HG03175 (cell line): Measurements from ENCODE around the gene CHSY1.
"Not testable (repeated sequence)": the region's sequence is repeated elsewhere in the genome, so short reads cannot be mapped to it uniquely, and the experiment has no call there.

Source experiments
- ATAC-seq: cut with Tn5 transposase; IDR thresholded peaks from one replicate; pipeline ENCODE4 v1.9.1; 2021; ENCODE audit warnings: mild to moderate bottlenecking, moderate library complexity; ENCODE audit not compliant: unreplicated experiment

CHSY1 gene

GRCh38 chr15:101138086-101138660 lies 113.7 kb downstream of the CHSY1 start:
- ATAC-seq: no peak

- no peak for ATAC-seq
Observed at GRCh38 chr15:101137312-101137940, 114.4 kb downstream of the CHSY1 start.

GRCh38 chr15:101136381-101137268 lies 115.2 kb downstream of the CHSY1 start:
- no peak for ATAC-seq

DNA sequence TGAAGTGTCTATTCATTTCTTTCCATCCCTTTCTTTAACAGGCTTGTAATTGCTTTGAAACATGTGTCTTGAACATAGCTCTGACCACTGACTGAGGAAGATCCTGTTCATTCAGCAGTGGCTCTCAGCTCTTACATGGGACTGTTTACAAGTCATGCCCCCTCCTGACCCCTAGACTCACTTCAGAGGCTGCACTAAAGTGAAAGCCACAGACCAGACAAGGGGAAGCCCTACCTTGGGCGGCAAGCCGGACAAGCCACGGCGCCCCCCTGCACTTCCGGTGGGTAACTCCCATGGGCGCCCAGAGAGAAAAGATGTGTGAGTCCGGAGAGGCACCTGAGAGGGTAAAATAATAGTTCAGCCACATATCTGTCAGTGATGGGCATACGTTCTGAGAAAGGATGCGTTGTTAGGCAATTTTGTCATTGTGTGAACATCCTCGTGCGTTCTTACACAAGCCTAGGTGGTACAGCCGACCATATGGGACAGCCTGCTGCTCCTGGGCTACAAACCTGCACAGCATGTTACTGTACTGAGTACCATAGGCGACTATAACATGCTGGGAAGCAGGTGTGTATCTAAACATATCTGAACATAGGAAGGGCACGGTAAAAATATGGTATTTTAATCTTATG lies 116.2 kb downstream of the CHSY1 start:
- ATAC-seq: peak; percentile 57

- ATAC-seq: no peak
Observed at GRCh38 chr15:101134780-101135179, 117.1 kb downstream of the CHSY1 start.

GRCh38 chr15:101133751-101134261 lies 118.0 kb downstream of the CHSY1 start:
- ATAC-seq: no peak

- ATAC-seq: no peak
Observed at GRCh38 chr15:101133181-101133460, 118.7 kb downstream of the CHSY1 start.

- no peak for ATAC-seq
Observed at GRCh38 chr15:101132390-101133180, 119.3 kb downstream of the CHSY1 start.

- ATAC-seq: no peak
Observed at GRCh38 chr15:101131489-101132389, 120.1 kb downstream of the CHSY1 start.

GRCh38 chr15:101129851-101130380 lies 121.9 kb downstream of the CHSY1 start:
- no peak for ATAC-seq

DNA sequence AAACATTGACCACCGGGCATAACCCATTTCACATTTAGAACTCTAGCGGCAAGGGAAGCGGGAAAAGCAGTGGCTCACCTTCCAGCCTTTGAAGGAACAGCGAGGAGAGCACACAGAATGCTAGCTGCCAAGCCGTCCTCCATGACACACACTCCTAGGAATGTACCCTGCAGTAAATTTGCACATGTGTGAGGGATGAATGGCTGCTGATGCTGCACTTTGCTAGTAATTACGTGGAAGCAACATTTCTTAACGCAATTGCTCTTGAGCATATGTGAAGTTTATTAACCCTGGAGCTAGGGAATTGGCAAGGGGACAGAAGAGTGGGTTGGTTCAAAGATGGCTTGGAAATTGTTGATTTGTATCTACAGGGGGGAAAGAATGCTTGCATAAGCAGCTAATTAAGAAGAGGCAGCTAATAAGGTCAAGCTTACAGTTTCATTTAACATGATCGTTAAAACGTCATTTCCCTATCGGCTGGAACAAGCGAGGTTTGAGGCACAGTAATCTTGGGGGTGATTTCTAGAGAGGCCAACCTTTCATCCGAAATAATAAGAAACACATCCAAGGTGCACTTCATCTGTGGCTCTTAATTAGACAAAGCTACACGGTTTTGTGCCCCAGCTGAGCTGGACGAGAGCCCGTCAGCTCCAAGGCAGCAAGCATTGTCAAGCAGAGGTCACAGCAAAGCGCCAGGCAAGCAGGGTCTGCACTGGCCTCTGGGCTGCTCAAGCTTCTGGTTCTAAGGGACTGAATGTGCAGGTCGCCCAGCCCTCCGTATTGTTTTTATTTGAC lies 123.4 kb downstream of the CHSY1 start:
- no peak for ATAC-seq

DNA sequence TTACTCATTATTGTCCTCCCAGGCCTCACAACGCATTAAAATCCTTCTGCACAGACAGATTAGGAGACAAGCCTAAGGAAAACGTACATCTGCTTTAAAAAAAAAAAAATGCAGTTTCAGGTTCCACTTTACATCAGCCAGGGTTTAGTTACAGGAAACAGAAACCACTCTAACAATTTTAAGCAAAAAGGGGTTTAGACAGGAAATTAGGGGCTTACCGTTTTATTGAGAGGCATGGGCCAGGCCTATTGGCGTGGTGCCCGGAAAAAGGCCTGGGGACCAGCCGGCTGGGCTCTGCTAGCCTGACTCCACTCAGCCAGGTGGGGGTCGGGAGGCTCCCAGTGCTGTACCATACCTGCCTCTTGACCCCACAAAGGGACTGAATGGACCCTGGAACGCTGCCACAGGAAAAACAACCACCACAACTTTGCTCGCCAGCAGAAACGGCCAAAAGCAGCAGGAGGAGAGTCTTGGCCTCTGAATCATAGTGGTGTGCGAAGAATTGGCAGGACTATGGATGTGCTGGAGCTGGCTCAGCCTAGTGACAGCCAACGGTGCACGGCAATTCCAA lies 124.3 kb downstream of the CHSY1 start:
- ATAC-seq: peak; percentile 77

DNA sequence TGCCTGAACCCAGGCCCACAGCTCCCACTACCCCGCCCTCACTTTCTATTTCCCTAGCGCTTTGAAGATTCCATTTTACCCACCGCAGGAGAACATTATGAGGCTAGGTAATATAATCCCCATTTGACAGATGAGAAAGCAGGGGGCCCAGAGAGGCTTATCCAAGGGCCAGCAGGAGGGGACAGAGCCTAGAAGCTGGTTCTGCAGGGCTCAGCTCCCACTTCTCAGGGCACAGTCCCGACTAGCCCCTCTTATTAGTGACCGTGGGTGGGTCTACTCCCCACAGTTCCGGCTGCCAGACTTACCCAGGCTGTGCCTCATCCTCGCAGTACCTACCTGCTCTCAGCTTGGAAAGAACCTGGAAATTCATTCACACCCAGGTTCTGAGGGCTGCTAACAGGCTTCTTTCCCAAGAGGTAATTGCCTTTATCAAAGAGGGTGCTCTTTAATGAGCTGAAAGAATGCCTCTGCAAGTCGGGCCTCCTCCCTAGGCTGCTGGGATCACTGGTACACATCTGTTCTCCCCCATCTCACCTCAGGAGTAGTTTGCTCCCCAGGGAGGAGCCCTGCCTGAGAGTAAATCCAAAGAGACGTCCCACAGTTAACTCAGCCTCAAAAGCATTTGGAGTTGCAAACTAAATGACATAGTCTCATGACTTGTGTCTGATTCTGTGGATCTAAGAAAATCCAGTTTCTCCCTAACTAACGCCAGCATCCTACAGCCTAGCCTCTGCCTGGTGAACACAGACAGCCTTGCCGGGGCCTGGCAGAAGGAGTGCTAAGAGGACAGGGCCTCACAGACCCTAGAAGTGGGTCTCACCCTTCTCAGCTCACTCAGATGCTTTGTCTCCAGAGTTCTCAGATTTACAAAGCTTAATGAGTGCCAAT lies 125.0 kb downstream of the CHSY1 start:
- ATAC-seq: peak; percentile 41

GRCh38 chr15:101125881-101126428 lies 125.9 kb downstream of the CHSY1 start:
- ATAC-seq: not testable (repeated sequence)
